Neuron (in vitro differentiated cells): Measurements from ENCODE around the gene NKD2.
"Not testable (repeated sequence)": the region's sequence is repeated elsewhere in the genome, so short reads cannot be mapped to it uniquely, and the experiment has no call there.

ENCODE experiments used
- H2AFZ ChIP-seq: one replicate; pipeline ENCODE4 v1.6.1; 2013; ENCODE audit warnings: low read depth, mild to moderate bottlenecking, inconsistent platforms, low read length, moderate library complexity
- H3K27me3 ChIP-seq: one replicate; pipeline ENCODE4 v1.6.1; 2013; ENCODE audit warnings: low read length; ENCODE audit not compliant: insufficient read depth
- H3K36me3 ChIP-seq: one replicate; pipeline ENCODE4 v1.6.1; 2013; ENCODE audit warnings: low read length; ENCODE audit not compliant: insufficient read depth
- H3K4me1 ChIP-seq: one replicate; pipeline ENCODE4 v1.6.1; 2013; ENCODE audit warnings: low read length; ENCODE audit not compliant: insufficient read depth
- H3K4me3 ChIP-seq: 2 replicates; pipeline ENCODE4 v1.5.1; 2013; ENCODE audit warnings: mild to moderate bottlenecking, low read length, moderate library complexity
- H3K9me3 ChIP-seq: one replicate; pipeline ENCODE4 v1.6.1; 2013; ENCODE audit warnings: low read length

The NKD2 gene

GRCh38 chr5:1054018-1054798 lies 45.6 kb downstream of the NKD2 start:
- Histone ChIP-seq H3K9me3 (no peaks in the 10 kb centered on the region), H2AFZ (no peak overlapping the region), H3K4me3 (no peak overlapping the region), H3K27me3 (no peaks in the 10 kb centered on the region), H3K36me3 (peaks cover 37% of the 10 kb centered on the region), H3K4me1 (no peaks in the 10 kb centered on the region)

- peaks cover 37% of the 10 kb centered on the region for H3K36me3 ChIP-seq
- no peak overlapping the region for H2AFZ ChIP-seq
- no peak overlapping the region for H3K4me3 ChIP-seq
- H3K27me3 ChIP-seq: no peaks in the 10 kb centered on the region
- H3K9me3 ChIP-seq: no peaks in the 10 kb centered on the region
- no peaks in the 10 kb centered on the region for H3K4me1 ChIP-seq
Observed at GRCh38 chr5:1054799-1055775, 46.5 kb downstream of the NKD2 start.

GRCh38 chr5:1055896-1056610 lies 47.5 kb downstream of the NKD2 start:
- peaks cover 39% of the 10 kb centered on the region for H3K36me3 ChIP-seq
- no peak overlapping the region for H3K4me3 ChIP-seq

GRCh38 chr5:1056611-1057484 lies 48.2 kb downstream of the NKD2 start:
- H3K4me1 ChIP-seq: no peaks in the 10 kb centered on the region
- H3K4me3 ChIP-seq: no peak overlapping the region
- H3K27me3 ChIP-seq: no peaks in the 10 kb centered on the region
- H2AFZ ChIP-seq: no peak overlapping the region
- H3K9me3 ChIP-seq: no peaks in the 10 kb centered on the region
- H3K36me3 ChIP-seq: peaks cover 36% of the 10 kb centered on the region

More at GRCh38 chr5:1055896-1056610, 47.5 kb downstream of the NKD2 start:
- H3K27me3 ChIP-seq: no peaks in the 10 kb centered on the region
- no peak overlapping the region for H2AFZ ChIP-seq
- H3K9me3 ChIP-seq: no peaks in the 10 kb centered on the region
- no peaks in the 10 kb centered on the region for H3K4me1 ChIP-seq

- no peaks in the 10 kb centered on the region for H3K27me3 ChIP-seq
Observed at GRCh38 chr5:1057485-1058082, 49.0 kb downstream of the NKD2 start.

GRCh38 chr5:1058083-1058945 lies 49.7 kb downstream of the NKD2 start:
- no peaks in the 10 kb centered on the region for H3K9me3 ChIP-seq
- no peak overlapping the region for H2AFZ ChIP-seq
- peaks cover 34% of the 10 kb centered on the region for H3K36me3 ChIP-seq
- H3K4me1 ChIP-seq: no peaks in the 10 kb centered on the region
- H3K27me3 ChIP-seq: no peaks in the 10 kb centered on the region
- H3K4me3 ChIP-seq: no peak overlapping the region

More at GRCh38 chr5:1057485-1058082, 49.0 kb downstream of the NKD2 start:
- no peaks in the 10 kb centered on the region for H3K9me3 ChIP-seq
- H2AFZ ChIP-seq: no peak overlapping the region
- H3K36me3 ChIP-seq: peaks cover 29% of the 10 kb centered on the region
- no peak overlapping the region for H3K4me3 ChIP-seq
- no peaks in the 10 kb centered on the region for H3K4me1 ChIP-seq

GRCh38 chr5:1058988-1059883 lies 50.6 kb downstream of the NKD2 start:
- Histone ChIP-seq H3K36me3 (peaks cover 34% of the 10 kb centered on the region), H3K27me3 (no peaks in the 10 kb centered on the region), H2AFZ (no peak overlapping the region), H3K4me1 (no peaks in the 10 kb centered on the region), H3K9me3 (no peaks in the 10 kb centered on the region), H3K4me3 (no peak overlapping the region)

GRCh38 chr5:1059884-1060263 lies 51.3 kb downstream of the NKD2 start:
- Histone ChIP-seq H3K4me1 (no peaks in the 10 kb centered on the region), H3K4me3 (no peak overlapping the region), H2AFZ (no peak overlapping the region), H3K36me3 (peaks cover 32% of the 10 kb centered on the region), H3K27me3 (no peaks in the 10 kb centered on the region), H3K9me3 (no peaks in the 10 kb centered on the region)

- no peaks in the 10 kb centered on the region for H3K9me3 ChIP-seq
- H3K4me1 ChIP-seq: no peaks in the 10 kb centered on the region
- no peaks in the 10 kb centered on the region for H3K27me3 ChIP-seq
- peaks cover 26% of the 10 kb centered on the region for H3K36me3 ChIP-seq
- H3K4me3 ChIP-seq: no peak overlapping the region
- H2AFZ ChIP-seq: no peak overlapping the region
Observed at GRCh38 chr5:1060535-1060981, 52.0 kb downstream of the NKD2 start.

GRCh38 chr5:1061292-1061691 lies 52.7 kb downstream of the NKD2 start:
- not testable (repeated sequence) for H3K9me3 ChIP-seq, H3K4me3 ChIP-seq, H2AFZ ChIP-seq, H3K27me3 ChIP-seq, H3K4me1 ChIP-seq
- peaks cover 25% of the 10 kb centered on the region for H3K36me3 ChIP-seq
